IPS-NIHi7 (cell line): ENCODE results near the gene HOXA4.

Experiments
- DNase-seq: peaks from one replicate; pipeline ENCODE4 v3.0.0; 2012; ENCODE audit warnings: mixed read lengths; ENCODE audit errors: extremely low spot score

Gene HOXA4

DNA sequence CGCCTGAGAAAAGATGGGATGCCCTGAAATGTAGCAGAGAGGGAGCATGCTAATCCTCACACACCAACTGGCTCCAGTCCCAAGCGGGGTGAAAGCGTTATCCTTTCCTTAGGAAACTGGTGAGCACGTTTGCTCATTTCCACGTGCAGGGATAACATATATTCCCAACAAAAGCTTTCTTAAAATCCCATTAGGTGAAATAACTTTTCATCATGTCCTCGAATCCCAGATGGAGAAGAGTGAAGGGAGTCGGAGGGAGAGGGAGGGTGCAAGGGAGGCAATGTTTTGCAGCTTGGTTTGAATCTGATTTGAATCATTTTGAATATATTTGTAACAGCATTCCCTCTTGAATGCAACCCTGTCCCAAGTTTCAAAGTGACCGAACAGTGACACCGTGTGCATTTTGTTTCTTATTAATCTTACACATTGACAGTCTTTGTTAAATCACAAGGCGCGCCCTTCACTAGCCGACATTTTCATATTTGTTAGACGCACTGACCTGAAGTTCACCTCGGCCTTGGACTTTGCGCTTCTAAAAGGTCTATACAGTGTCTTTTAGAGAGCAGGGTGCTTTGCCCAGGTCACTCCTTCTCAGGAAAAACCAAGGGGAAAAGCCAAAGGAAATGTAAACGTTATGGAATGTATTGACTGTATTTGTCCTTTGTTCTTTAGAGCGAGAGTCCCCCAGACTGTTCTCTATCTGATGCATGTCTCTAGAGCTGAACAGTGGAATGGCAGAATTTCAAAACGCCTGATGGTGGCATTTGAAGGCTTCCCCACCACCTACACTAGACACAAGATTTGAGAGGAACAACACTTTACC lies 3.1 kb upstream of the HOXA4 start:
- no peak for DNase-seq

DNA sequence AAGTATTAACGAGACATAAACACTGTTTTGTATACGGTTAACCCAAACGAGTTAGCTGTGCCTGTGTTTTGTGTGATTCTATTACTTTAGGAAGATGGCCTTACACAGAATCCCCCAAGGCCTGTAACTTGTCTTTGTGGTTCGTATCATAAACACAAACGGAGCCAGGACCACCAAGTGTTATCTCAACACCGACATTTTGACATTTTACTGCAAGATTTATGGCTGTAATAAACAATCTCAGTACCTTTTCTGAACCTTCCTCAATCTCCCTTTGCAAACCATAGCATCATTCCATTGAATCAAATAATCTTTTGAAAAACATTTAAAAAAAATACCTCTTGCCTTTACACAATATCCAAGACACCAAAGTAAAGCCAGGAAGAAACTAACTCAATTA lies 2.4 kb upstream of the HOXA4 start:
- DNase-seq = no peak

DNA sequence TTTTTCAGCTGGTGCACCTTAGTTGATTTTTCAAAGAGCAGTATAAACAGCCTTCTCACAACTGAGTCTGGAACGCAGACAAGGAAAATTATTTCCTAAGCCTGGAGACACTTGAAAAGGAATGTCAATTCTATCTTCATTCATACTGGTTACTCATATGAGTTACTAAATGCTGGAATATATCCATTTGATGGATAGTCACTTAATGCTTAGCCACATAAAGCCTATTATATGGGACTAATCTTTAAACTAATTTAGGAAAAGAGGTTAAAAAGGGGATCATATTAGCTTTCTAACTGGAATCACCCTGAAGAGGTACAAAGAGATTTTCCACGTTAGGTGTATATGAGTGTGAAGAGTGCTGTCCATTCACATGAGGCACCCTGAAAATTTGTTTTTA lies 1.7 kb upstream of the HOXA4 start:
- DNase-seq = no peak

DNA sequence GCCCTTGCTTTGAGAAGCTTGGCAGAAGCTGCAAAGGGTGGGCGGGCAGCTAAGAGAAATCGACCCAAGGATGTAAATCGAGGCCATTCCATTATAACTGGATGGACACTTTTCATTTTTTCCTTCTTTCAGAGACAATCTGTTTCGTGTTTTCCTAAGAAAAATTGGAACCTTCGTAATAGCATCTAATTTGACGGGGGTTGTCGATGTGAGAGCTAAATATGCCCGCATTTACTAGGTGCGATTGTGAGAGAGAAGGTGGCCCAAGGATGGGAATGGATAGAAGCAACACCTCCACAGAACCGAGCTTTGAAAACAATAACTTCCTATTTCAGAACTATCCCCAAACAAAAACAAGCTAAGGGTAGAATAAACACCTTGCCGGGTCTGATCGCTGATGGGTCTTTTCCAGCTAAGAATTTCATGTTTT lies 848 bp upstream of the HOXA4 start:
- DNase-seq = no peak

DNA sequence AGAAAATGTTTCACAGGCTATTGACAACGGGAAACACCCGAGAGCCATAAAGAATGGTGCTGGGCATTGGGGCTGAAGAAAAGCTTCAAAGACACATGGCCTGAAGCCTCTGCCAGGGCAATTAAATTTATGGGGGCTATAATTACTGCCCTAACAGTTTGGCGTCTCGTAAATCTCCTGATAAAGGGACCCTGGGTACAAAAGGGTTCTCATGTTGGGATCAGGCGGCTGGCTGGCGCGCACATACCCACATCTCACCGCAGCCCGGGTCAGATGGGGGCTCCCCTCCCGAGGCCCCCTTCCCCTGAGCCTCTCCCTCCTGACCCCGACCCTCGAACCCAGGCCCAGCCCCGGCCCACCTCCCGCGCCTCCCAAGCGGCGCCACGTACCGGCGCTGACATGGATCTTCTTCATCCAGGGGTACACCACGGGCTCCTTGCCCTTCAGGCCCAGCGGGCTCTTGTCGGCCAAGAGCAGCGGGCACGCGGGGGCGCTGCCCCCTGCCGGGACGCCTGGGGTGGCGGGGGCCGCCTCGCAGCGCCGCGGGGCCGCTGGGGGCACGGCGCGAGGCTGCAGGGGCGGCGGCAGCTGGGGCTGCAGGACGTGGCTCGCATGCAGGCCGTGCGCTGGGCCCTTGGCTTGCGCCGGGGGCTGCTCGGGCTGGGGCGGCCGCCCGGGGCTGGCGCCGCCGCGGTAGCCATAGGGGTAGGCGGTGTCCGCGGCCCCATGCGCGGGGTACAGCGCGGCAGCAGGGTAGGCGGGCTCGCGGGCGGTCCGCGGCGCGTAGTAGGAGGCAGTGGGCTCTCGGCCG lies 623 bp downstream of the HOXA4 start:
- no peak for DNase-seq

DNA sequence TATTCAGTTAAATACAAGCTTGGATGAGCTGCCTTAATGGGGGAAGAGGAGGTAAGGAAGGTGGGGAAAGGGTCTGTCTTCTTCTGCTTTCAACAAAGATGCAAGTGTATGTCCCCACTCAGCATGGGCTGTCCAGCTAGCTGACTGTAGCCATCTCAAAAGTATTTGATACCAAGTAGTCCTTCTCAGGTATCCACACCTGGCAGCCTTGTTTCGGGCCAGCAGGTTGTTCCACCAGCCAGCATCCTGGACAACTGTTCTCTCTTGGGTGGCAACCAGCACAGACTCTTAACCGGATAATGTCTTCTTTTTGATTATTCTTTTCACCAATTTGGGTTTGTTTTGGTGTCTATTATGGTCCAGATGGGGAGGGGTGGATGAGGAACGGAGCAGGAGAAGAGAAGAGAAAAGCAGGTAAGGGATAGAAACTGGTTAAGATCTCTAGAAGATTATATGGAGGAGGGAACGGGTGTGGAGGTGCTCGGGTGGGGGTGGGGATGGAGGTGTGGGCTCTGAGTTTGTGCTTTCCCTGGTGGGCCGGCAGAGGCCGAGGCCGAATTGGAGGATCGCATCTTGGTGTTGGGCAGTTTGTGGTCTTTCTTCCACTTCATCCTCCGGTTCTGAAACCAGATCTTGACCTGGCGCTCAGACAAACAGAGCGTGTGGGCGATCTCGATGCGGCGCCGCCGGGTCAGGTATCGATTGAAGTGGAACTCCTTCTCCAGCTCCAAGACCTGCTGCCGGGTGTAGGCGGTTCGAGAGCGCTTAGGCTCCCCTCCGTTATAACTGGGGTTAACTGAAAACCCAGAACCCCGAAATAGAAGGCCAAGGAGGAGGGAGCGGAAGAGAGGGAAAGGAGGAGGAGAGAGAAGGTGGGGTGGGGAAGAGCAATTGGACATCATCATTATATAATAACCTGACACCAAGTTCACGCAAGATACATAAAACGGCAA lies 1.5 kb downstream of the HOXA4 start:
- DNase-seq = no peak

DNA sequence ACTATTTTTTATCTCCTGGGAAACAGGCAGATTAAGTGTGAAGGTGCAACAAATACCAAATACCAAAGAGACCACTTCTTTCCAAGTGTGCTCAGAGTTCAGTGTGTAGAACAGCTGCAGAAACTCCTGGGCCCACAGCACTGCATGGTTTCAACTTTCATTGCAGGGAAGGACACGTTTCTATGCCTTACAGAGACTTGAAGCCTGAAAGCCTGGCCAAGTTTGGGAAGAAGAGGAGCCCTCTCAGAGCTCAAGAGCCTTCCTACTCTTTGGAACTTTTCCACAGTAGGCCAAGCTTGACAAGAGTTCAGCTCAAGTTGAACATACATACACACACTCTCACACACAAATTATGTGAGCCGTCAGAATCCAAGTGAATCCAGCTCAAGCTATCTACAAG lies 2.5 kb downstream of the HOXA4 start:
- no peak for DNase-seq

DNA sequence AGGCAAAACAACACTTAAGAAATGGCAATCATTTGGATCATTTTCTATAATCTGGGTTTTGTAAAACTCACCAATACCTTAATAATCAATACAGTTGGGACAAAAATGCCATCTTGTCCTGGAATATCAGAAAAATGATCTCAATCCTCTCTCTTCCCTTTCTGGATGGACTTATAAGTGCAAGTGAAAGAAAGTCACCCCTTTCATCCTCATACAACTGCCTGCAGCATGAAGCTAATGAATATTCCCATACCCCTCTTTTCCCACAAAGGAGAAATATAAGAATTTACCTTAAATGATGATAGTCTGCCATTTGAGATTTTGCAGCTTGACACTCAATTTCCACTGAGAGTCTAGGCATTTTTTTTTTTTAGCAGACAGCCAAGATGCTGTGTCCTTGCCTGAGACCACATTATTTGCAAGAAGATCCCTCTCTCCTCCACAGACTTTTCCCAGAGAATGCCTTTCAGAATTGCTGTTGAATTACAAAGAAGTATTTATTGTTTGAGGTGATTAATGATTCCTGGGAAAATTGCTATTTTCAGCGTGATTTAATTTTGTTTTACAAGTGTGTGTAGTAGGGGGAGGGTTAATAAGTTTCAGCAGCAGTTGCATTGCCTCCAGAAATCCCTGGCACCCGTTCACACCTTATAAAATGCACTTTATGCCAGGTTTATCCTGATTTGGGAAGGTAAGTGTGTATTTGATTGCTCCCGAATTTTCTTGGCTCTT lies 3.8 kb downstream of the HOXA4 start:
- no peak for DNase-seq

DNA sequence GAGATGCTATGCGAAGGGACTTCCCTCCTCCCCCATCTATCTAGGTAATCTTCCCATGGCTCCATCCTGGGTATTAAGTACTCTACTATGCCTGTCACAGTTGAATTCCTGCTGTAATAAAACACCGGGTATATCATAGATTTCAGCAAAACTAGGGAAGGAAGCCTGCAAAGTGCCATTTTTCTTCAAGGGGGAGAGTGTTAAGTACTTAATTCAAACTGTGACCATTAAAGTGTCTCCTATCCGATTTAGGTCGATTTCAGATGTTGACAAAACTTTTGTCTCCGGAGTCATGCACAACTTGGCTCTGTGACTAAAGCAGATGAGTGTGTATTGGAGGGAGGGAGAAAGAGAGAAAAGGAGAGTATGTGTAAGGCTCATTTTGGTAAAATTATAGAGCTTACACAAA lies 4.6 kb downstream of the HOXA4 start:
- no peak for DNase-seq

DNA sequence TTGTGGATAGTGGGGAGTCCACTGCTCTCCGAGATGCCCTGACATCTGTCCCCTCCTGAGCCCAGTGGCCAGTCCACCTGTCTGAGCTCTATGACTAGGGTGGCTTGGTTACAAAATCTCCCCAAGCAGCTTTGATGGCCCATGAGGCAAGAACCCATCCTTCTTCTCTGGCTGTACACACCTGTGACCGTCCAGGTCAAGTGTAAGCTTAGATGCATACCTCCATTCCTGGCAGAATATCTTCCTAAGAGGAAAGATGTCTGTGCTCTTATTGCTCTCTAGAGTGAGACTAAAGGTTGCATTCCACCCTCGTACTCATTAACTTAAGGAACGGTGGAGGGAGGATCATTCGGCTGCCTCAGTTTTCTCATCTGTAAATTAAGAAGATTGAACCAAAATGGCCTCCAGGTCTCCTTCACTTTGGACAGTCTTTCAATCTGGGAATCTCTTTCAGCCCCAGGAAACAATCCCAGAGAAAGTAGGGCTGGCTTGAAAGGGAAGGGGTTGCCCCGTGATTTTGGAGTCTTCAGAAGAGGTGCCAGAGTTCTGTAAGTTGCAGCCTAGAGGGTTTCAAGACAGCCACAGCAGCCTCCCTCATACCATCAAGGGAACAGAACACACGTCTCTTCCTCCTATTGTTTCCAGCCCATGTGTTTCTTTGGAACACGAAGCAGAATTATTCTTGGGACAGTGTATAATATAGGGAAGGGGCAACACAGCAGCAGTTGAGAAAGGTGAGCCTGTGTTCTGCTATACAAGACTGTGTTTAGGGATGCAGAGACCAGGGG lies 5.5 kb downstream of the HOXA4 start:
- no peak for DNase-seq

DNA sequence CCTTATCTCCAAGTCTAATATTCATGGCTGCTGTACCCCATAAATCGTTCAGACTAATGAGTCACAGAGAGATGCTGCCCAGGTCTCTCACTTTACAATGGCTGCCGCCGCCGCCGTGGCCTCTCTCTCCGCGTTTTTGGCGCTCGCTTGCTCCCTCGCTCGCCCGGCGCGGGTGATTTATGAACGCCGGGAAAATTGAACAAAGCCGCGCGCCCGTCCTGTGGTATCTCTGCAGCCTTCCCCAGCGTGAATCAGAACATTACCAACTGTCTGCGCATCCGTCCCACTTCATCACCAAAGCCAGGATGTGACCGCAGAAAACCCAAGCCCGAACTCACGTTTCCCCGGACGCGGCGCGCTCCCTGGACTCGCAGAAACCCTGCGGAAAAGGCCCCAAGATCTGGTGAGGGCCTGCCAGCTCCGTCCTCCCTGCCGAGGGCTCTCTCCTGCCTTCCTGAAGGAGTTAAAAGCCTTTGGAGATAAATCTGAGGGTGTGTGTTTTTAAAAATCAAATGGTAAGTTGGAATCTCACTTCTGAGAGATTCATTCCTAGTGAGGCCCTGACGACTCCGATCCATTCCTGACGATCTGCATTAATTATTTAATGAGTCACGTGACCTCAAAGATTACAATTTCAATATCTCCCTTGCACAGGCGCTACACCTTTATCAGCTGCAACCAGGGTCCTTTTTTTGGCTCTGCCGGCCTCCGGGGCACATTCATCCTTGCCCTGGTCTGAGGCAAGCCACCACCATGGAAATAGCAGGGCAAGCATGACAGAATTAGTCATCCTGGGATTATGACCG lies 6.3 kb downstream of the HOXA4 start:
- no peak for DNase-seq

DNA sequence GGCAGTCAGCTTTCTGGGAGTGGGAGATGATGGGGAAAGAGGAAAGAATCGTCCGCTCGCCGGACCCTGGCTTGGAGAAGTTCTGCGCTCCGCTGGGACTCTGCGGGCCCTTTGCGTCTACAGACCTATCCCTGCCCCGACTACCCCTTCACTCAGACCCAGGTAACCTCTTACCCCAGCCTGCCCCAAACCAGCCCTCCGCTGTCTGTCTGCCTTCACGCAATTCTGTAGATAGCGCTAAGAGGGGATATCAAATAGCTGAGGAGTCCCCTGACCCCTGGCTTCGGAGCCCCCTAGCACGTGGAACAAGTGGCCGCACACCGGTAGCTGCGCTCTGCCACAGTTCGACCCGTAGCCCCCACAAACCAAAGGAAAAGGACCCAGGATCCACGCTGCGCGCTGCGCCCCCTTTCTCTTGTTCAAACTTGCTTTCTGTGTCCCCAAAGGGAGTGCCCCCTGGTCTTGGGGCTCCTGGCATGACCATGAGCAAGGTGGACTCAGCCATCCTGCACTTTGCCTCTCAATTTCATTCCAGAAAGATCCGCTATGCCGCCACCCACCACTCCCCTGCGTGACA lies 7.0 kb downstream of the HOXA4 start:
- no peak for DNase-seq

DNA sequence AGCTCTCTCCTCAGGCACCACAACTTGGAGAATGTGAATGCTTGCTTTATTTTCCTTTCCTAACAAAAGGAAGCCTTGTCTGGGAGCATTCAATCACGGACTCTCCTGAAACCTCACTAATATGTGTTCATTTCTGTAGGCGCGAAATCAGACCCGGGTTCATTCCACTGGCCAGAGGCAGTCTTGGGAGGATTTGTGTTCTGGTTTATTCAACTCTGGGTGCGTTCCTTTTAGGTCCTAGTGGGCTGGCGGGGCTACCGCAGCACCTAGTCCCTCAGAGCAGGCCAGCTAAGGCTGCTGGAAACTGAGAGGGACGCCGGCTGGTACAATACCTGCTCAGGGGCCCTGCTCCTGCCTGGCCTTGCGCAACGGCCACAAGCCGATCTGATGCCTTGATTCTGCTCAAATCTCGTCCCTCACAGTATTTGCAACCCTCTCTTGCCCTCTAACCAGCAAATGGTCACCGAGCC lies 7.5 kb downstream of the HOXA4 start:
- no peak for DNase-seq

DNA sequence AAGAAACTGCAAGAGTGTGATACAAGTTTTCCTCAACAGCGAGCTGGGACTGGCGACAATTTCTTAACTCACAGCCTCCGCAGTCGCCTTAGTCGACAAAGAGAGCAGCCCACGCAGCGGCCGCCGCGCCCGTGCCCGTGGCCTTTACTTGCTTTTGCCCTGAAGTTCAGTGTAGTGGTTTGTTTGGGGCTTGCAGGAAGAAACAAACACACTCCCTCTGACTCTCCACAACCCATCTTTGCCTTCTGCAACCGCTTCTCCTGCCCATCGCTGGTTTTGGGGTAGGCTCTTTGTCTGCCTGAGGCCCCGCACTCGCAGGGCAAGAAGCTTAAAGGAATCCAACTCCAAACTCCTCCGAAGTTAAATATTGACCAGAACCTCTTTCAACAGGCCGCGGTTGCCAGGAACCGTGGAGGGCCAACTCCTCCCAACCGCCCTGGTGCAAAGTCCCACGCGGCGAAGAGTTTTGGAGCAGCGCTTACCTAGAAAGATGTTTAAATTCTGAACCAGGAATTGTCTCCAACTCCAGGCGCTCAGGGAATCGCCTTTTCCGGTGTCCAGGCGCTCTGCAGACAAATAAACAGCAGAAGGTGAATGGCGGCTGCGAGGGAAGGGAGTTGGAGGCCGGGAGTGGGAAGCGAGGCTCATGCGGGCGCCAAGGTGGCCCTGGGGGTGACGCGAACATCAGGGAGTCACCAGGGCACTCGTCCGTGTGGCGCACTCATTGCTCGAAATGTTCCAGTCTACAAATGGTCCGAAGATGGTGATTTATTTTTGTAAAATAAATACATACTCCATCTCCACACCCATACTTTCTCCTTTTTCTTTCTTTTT lies 8.3 kb downstream of the HOXA4 start:
- DNase-seq = no peak

DNA sequence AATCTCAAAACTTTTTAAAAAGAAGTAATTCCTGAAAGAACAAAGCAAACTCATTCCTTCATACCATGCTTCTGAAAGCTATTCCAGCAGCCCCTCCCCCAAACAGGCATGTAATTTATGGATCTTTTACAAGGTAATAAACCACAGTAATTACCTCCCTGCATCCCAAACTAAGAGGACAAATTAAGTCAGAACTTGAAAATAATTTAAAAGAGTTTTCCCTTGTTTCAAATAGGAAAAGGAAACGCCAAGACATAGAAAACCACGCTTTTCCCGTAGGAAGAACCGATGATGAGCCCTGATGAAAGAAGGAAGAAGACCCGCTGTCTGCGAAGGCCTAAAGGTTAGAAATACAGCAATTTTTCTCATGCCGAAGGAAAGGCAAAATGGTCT lies 8.9 kb downstream of the HOXA4 start:
- DNase-seq = no peak

DNA sequence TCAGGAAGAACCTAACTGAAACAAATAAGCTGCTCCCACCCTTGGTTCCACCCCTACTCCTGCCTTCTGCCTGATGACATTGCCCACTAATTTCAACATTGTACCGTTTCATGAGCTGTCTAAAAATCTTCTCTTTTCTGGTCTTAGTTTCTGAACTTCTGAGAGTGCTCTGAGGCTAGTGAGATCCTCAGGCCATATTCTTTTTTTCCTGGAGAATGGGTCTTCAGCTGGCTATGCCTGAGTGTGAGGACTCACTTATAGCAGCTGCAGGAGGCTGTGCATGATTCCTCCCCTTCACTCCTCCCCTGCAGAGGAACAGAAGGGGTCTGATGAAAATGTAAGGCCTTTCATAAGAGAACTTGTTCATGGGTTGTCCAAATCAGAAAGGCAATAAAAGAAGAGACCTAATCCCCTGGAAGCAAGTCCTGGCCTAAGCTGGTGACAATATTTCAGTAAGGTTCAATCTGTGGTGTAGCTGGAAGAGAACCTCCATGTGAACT lies 11.1 kb downstream of the HOXA4 start:
- DNase-seq = no peak

DNA sequence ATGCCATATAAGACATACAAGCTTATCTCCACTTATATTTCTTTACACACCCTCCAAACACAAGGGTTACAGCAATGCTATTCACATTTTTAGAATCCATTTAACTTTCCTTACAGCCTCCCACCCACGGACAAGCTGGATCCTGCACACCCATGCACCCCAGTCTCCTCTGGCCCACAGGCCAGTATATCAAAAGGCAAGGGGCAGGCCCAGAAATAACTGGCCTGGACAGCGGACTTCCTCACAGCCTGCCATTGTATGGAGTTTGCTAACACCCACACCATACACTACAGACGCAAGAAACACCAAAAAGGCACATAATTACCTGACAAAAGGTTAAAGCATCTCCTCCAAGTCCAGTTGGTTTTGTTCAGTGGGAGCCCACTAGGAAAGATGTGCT lies 12.0 kb downstream of the HOXA4 start:
- DNase-seq = no peak

DNA sequence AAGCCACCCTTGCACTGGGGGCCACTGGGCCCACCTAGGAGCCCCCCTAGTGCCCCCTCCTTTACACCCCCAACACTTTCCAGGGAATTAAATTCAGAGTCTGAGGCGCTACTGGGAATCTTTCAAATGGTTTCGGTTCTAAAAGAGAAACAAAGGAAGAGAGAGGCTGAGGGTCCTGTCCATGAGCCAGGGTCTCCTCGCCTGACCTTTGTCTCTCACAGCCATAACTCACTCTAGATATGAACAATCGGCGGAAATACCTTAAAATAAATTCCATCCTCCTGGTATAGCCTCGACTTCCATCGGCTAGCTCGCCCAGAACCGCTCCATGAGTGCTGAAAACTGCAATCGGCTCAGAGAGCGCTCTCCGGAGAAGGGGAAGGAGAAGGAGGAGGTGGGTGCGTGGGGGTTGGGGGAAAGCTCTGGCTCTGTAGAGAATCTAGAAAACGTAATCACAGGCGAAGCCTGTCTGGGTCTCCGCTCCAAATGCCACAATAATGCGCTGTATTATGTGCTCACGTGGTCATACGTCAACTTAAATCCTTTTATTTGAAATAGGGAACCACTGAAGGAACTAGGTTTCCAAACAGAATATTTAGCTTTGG lies 12.6 kb downstream of the HOXA4 start:
- DNase-seq = no peak
